ENCODE measurements around the gene NAGA.
"Not testable (repeated sequence)": the region's sequence is repeated elsewhere in the genome, so short reads cannot be mapped to it uniquely, and the experiment has no call there.

Gene NAGA

DNA sequence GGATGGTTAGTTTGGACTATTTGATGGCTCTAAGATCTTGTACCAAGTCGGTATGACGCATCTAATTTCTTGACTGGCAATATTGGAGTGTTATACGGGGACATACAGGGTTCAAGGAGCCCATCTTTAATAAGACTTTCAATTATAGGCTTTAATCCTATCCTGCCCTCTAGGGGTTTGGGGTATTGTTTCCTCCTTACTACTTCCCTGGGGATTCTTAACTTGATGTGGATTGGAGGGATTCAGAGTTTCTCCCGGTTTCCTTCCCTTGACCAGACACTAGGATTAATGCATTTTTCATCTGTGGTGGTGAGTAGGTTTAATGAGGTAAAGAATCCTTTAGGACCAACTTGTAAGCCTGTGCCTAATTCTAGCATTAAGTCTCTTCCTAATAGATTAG, 41.2 kb upstream of the NAGA start:
- no peak overlapping the region for H3K27ac ChIP-seq
- H3K36me3 ChIP-seq (ENCODE audit: insufficient read depth) = no peaks in the 10 kb centered on the region
- H3K9ac ChIP-seq = no peak overlapping the region
- no peak overlapping the region for H2AFZ ChIP-seq (ENCODE audit: low read depth)
- no peaks in the 10 kb centered on the region for H3K27me3 ChIP-seq (ENCODE audit: insufficient read depth, low read depth)
- no peaks in the 10 kb centered on the region for H3K4me1 ChIP-seq (ENCODE audit: low read depth, poor library complexity, severe bottlenecking)
- TF ChIP-seq, protein P1, sequence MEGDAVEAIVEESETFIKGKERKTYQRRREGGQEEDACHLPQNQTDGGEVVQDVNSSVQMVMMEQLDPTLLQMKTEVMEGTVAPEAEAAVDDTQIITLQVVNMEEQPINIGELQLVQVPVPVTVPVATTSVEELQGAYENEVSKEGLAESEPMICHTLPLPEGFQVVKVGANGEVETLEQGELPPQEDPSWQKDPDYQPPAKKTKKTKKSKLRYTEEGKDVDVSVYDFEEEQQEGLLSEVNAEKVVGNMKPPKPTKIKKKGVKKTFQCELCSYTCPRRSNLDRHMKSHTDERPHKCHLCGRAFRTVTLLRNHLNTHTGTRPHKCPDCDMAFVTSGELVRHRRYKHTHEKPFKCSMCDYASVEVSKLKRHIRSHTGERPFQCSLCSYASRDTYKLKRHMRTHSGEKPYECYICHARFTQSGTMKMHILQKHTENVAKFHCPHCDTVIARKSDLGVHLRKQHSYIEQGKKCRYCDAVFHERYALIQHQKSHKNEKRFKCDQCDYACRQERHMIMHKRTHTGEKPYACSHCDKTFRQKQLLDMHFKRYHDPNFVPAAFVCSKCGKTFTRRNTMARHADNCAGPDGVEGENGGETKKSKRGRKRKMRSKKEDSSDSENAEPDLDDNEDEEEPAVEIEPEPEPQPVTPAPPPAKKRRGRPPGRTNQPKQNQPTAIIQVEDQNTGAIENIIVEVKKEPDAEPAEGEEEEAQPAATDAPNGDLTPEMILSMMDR (conservative IDR thresholded peaks at IDR 0.05; ENCODE audit: low read depth, low read length) = no peak
- no peak overlapping the region for H3K4me3 ChIP-seq (IDR thresholded peaks at IDR 0.05; ENCODE audit: insufficient read depth, low read depth, low read length)
- no peaks in the 10 kb centered on the region for H4K20me1 ChIP-seq (ENCODE audit: insufficient read depth)
- H3K79me2 ChIP-seq (ENCODE audit: insufficient read depth, low read depth) = no peaks in the 10 kb centered on the region
- no peak overlapping the region for H3K4me2 ChIP-seq

DNA sequence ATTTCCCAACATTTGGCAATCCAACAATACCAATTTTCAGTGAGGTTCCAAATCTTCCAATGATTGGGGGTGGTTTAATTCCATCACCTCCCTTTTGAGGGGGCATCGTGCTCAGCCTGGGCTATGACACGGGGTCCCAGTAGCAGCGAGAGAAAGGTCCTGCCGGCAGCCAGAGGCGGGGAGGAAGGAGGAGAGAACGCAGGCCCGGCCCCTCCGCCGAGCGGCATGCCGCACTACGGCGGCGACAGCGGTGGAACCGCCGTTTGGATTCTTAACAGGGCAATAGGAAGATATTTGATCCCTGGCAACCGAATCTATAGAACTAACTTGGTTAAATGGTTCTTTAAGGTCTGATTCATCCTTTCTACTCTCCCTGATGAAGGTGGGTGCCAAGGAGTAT, 38.2 kb upstream of the NAGA start:
- Histone ChIP-seq H3K4me3 (IDR thresholded peaks at IDR 0.05; ENCODE audit: insufficient read depth, low read depth, low read length) (no peak overlapping the region), H3K27ac (no peak overlapping the region)
- TF ChIP-seq, protein P1 (conservative IDR thresholded peaks at IDR 0.05; ENCODE audit: low read depth, low read length) = no peak

DNA sequence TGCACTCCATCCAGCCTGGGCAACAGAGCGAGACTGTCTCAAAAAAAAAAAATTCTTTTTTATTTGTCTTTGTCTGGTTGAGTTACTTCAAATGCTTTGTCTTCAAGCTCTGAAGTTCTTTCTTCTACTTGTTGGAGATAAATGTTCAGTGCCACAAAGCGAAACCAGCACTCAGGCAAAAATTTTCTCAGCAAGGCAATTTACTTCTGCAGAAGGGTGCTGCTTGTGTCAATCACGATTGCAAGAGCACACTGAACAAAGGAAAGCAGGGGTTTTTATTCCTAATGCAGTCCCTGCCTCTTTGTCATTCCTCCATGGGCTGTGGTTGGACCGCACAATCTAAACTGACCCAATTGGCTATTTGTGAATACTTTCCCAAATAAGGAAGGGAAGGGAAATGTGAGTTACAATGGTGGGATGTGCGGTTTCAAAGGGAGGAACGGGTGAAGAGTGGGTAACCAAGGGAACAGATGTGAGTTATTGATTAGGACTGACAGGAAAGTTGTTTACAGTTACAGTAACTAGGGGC, 33.8 kb upstream of the NAGA start:
- not testable (repeated sequence) for H3K27me3 ChIP-seq (ENCODE audit: insufficient read depth, low read depth); H3K27ac ChIP-seq; H3K79me2 ChIP-seq (ENCODE audit: insufficient read depth, low read depth); H2AFZ ChIP-seq (ENCODE audit: low read depth); H3K4me1 ChIP-seq (ENCODE audit: low read depth, poor library complexity, severe bottlenecking); H3K9ac ChIP-seq; H4K20me1 ChIP-seq (ENCODE audit: insufficient read depth); H3K4me2 ChIP-seq; H3K4me3 ChIP-seq (IDR thresholded peaks at IDR 0.05; ENCODE audit: insufficient read depth, low read depth, low read length); H3K36me3 ChIP-seq (ENCODE audit: insufficient read depth)

More for the DNA sequence above, 38.2 kb upstream of the NAGA start:
- no peaks in the 10 kb centered on the region for H3K27me3 ChIP-seq (ENCODE audit: insufficient read depth, low read depth)
- H2AFZ ChIP-seq (ENCODE audit: low read depth) = no peak overlapping the region
- H3K4me1 ChIP-seq (ENCODE audit: low read depth, poor library complexity, severe bottlenecking) = no peaks in the 10 kb centered on the region
- H3K36me3 ChIP-seq (ENCODE audit: insufficient read depth) = no peaks in the 10 kb centered on the region
- no peaks in the 10 kb centered on the region for H4K20me1 ChIP-seq (ENCODE audit: insufficient read depth)
- H3K4me2 ChIP-seq = no peak overlapping the region
- no peaks in the 10 kb centered on the region for H3K79me2 ChIP-seq (ENCODE audit: insufficient read depth, low read depth)
- no peak overlapping the region for H3K9ac ChIP-seq

DNA sequence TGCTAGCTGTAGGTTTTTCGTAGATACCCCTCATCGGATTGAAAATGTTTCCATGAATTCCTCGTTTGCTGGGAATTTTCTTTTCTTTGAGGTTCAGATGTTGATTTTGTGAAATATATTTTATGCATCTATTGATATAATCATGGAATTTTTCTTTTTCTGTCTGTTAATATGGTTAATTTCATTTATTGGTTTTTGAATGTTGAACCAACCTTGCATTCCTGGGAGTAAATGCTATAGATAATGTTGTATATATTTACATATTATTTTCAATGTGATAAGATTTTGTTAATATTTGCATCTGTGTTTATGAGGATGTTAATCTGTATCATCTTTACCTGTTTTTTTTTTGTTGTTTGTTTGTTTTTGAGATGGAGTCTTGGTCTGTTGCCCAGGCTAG, 30.6 kb upstream of the NAGA start:
- no peak overlapping the region for H2AFZ ChIP-seq (ENCODE audit: low read depth)
- TF ChIP-seq, protein P1 (conservative IDR thresholded peaks at IDR 0.05; ENCODE audit: low read depth, low read length) = no peak
- no peak overlapping the region for H3K4me3 ChIP-seq (IDR thresholded peaks at IDR 0.05; ENCODE audit: insufficient read depth, low read depth, low read length)
- no peaks in the 10 kb centered on the region for H3K4me1 ChIP-seq (ENCODE audit: low read depth, poor library complexity, severe bottlenecking)
- no peak overlapping the region for H3K9ac ChIP-seq
- no peaks in the 10 kb centered on the region for H3K27me3 ChIP-seq (ENCODE audit: insufficient read depth, low read depth)
- no peaks in the 10 kb centered on the region for H4K20me1 ChIP-seq (ENCODE audit: insufficient read depth)
- no peak overlapping the region for H3K27ac ChIP-seq
- H3K4me2 ChIP-seq = no peak overlapping the region
- no peaks in the 10 kb centered on the region for H3K79me2 ChIP-seq (ENCODE audit: insufficient read depth, low read depth)
- no peaks in the 10 kb centered on the region for H3K36me3 ChIP-seq (ENCODE audit: insufficient read depth)

DNA sequence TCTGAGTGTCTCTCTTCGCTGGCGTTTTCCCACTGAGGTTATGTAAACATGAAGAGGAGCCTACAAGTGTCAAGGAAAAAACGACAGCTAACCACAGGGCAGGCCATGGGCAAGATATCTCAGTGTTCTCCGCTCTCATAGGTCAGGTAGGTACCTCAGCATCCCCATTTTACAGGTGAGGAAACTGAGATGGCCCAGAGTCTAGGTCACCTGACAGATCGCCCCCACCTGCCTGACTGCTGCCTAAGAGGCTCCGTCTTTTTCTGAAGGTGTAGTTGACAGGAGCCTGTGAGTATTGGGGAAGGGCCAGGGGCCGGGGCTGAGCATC, 20.8 kb upstream of the NAGA start:
- Histone ChIP-seq H2AFZ (ENCODE audit: low read depth) (peak overlapping the region; percentile 89), H3K4me2 (peak overlapping the region; percentile 53), H3K9ac (peak overlapping the region; percentile 97; the same call in 1 of the 2 replicates), H3K27me3 (ENCODE audit: insufficient read depth, low read depth) (no peaks in the 10 kb centered on the region), H3K27ac (peak overlapping the region; percentile 95; the same call in 1 of the 2 replicates), H3K36me3 (ENCODE audit: insufficient read depth) (no peaks in the 10 kb centered on the region), H3K4me3 (IDR thresholded peaks at IDR 0.05; ENCODE audit: insufficient read depth, low read depth, low read length) (no peak overlapping the region), H3K79me2 (ENCODE audit: insufficient read depth, low read depth) (peaks cover 26% of the 10 kb centered on the region), H4K20me1 (ENCODE audit: insufficient read depth) (no peaks in the 10 kb centered on the region), H3K4me1 (ENCODE audit: low read depth, poor library complexity, severe bottlenecking) (peaks cover 14% of the 10 kb centered on the region)
- TF ChIP-seq, protein P1 (conservative IDR thresholded peaks at IDR 0.05; ENCODE audit: low read depth, low read length) = no peak
